K562 (cell line): ENCODE measurements around the gene C6orf47. TPM values are rescaled to one million over a fixed set of nuclear protein-coding genes. Genes with fewer than 3 reads are reported as not detected.

Experiments
- ATF7 ChIP-seq: fragments of 450-650 bp; IDR thresholded peaks from 2 replicates; pipeline ENCODE4 v1.7.1; 2014; ENCODE audit warnings: mild to moderate bottlenecking, moderate library complexity
- BCOR ChIP-seq: fragments of 450-650 bp; IDR thresholded peaks from 2 replicates; pipeline ENCODE4 v1.6.1; 2016
- CCAR2 ChIP-seq: fragments of 200-400 bp; formaldehyde crosslinking; IDR thresholded peaks from 2 replicates; pipeline ENCODE4 v1.6.1; 2017; ENCODE audit warnings: mild to moderate bottlenecking, low read depth, low read length
- ELF2 ChIP-seq: fragments of 250-450 bp; sonication (Bioruptor Pico); IDR thresholded peaks from 2 replicates; pipeline ENCODE4 v1.5.0; 2021; ENCODE audit warnings: mild to moderate bottlenecking
- ETV1 ChIP-seq: fragments of 450-650 bp; conservative IDR thresholded peaks from 2 replicates; pipeline ENCODE4 v1.6.1; 2016; ENCODE audit warnings: missing genetic modification characterization, control low read depth, low read depth, missing compliant biosample characterization
- FOXJ2 ChIP-seq: fragments of 200-800 bp; sonication (Bioruptor generic); IDR thresholded peaks from 2 replicates; pipeline ENCODE4 v1.6.1; 2016; ENCODE audit warnings: missing genetic modification characterization, missing compliant biosample characterization
- GTF2B ChIP-seq: IDR thresholded peaks from 2 replicates; pipeline ENCODE4 v1.6.1; 2011; ENCODE audit not compliant: insufficient read length; ENCODE audit errors: extremely low read depth
- KDM5B ChIP-seq: fragments of 200-600 bp; sonication (generic); IDR thresholded peaks from 2 replicates; pipeline ENCODE4 v1.6.1; 2012; ENCODE audit warnings: low read depth, mild to moderate bottlenecking, moderate library complexity, low read length, control low read depth, inconsistent platforms; ENCODE audit not compliant: insufficient replicate concordance
- KLF16 ChIP-seq: IDR thresholded peaks from 2 replicates; pipeline ENCODE4 v1.6.1; 2016; ENCODE audit warnings: antibody characterized with exemption
- MEIS2 ChIP-seq: fragments of 450-650 bp; IDR thresholded peaks from 2 replicates; pipeline ENCODE4 v1.6.1; 2014; ENCODE audit warnings: mild to moderate bottlenecking; ENCODE audit not compliant: partially characterized antibody
- NELFE ChIP-seq: IDR thresholded peaks from 2 replicates; pipeline ENCODE4 v1.6.1; 2011; ENCODE audit warnings: mild to moderate bottlenecking; ENCODE audit not compliant: insufficient read depth, insufficient read length
- NKRF ChIP-seq: fragments of 450-650 bp; IDR thresholded peaks from 2 replicates; pipeline ENCODE4 v1.6.1; 2016; ENCODE audit warnings: borderline replicate concordance
- NR1H2 ChIP-seq: sonication (generic); formaldehyde crosslinking; IDR thresholded peaks from 2 replicates; pipeline ENCODE4 v1.4.0; 2020; ENCODE audit warnings: mild to moderate bottlenecking, missing genetic modification reagents
- POLR2H ChIP-seq: IDR thresholded peaks from 2 replicates; pipeline ENCODE4 v1.6.1; 2016; ENCODE audit warnings: missing genetic modification characterization, low read depth, mild to moderate bottlenecking, control low read depth, missing compliant biosample characterization, moderate library complexity
- POLR3G ChIP-seq: IDR thresholded peaks from 2 replicates; pipeline ENCODE4 v1.6.1; 2011; ENCODE audit not compliant: insufficient read length, insufficient replicate concordance; ENCODE audit errors: extremely low read depth
- RBFOX2 ChIP-seq: fragments of 200-400 bp; formaldehyde crosslinking; IDR thresholded peaks from 2 replicates; pipeline ENCODE4 v1.6.1; 2017; ENCODE audit warnings: low read depth, mild to moderate bottlenecking, low read length, moderate library complexity
- SMAD3 ChIP-seq: fragments of 450-650 bp; formaldehyde crosslinking; conservative IDR thresholded peaks from 2 replicates; pipeline ENCODE4 v1.4.0; 2020; ENCODE audit warnings: mild to moderate bottlenecking
- SMARCA4 ChIP-seq: fragments of 450-650 bp; IDR thresholded peaks from 2 replicates; pipeline ENCODE4 v1.6.1; 2016
- SMARCE1 ChIP-seq: fragments of 450-650 bp; IDR thresholded peaks from 2 replicates; pipeline ENCODE4 v1.7.1; 2016; ENCODE audit warnings: mild to moderate bottlenecking
- SP2 ChIP-seq: IDR thresholded peaks from 2 replicates; pipeline ENCODE4 v1.6.1; 2011; ENCODE audit warnings: mild to moderate bottlenecking, low read depth, low read length, moderate library complexity; ENCODE audit not compliant: poor library complexity, severe bottlenecking; ENCODE audit errors: extremely low read depth
- TAF7 ChIP-seq: fragments of 450-650 bp; IDR thresholded peaks from 2 replicates; pipeline ENCODE4 v1.6.1; 2016; ENCODE audit warnings: missing genetic modification characterization, missing compliant biosample characterization
- THRAP3 ChIP-seq: fragments of 450-650 bp; IDR thresholded peaks from 2 replicates; pipeline ENCODE4 v1.6.1; 2016; ENCODE audit warnings: mild to moderate bottlenecking, inconsistent platforms, borderline replicate concordance
- TRIM24 ChIP-seq, 2 experiments: fragments of 450-650 bp; IDR thresholded peaks; 2 replicates each; pipeline ENCODE4 v1.6.1; 2016
- YBX1 ChIP-seq: fragments of 450-650 bp; IDR thresholded peaks from 2 replicates; pipeline ENCODE4 v1.7.1; 2016; ENCODE audit warnings: mild to moderate bottlenecking
- ZFPM2 ChIP-seq: fragments of 250-450 bp; sonication (Bioruptor Pico); IDR thresholded peaks from 2 replicates; pipeline ENCODE4 v1.5.1; 2022; ENCODE audit warnings: mild to moderate bottlenecking
- ZNF143 ChIP-seq: sonication (generic); formaldehyde crosslinking; IDR thresholded peaks from 2 replicates; pipeline ENCODE4 v1.9.0; 2022; ENCODE audit warnings: mild to moderate bottlenecking, missing genetic modification reagents
- ZNF408 ChIP-seq: fragments of 250-450 bp; sonication (Bioruptor Pico); IDR thresholded peaks from 2 replicates; pipeline ENCODE4 v1.4.0; 2020; ENCODE audit warnings: low read depth, mild to moderate bottlenecking, moderate library complexity
- ZNF41 ChIP-seq: fragments of 250-450 bp; sonication (Bioruptor Pico); conservative IDR thresholded peaks from 2 replicates; pipeline ENCODE4 v1.4.0; 2020; ENCODE audit warnings: mild to moderate bottlenecking
- ZNF830 ChIP-seq: fragments of 250-450 bp; sonication (Bioruptor Pico); IDR thresholded peaks from 2 replicates; pipeline ENCODE4 v1.5.0; 2021; ENCODE audit warnings: mild to moderate bottlenecking
- ZSCAN32 ChIP-seq: fragments of 450-650 bp; formaldehyde crosslinking; IDR thresholded peaks from 2 replicates; pipeline ENCODE4 v1.4.0; 2020; ENCODE audit warnings: mild to moderate bottlenecking, moderate library complexity
- polyA plus RNA-seq, 8 experiments: library from polyadenylated mRNA; depleted of rRNA in 4 of 8; stranded (reverse) in 5 of 8; unstranded in 3 of 8; fragments of >200 nt; fragmentation: Nextera tagmentation in 2 of 8; fragmentation: Illumina TruSeq in 1 of 8; extraction: Ambion mirVana in 2 of 8; extraction: Trizol in 1 of 8; gene quantifications; 2 replicates each; pipeline versions ENCODE4 v1.2.1 to v1.2.3, GENCODE V29; 2011 to 2014; ENCODE audit warnings: inconsistent platforms in 1 of 8, missing spikeins in 1 of 8
- total RNA-seq, 7 experiments: library from RNA; depleted of rRNA in 6 of 7; stranded (reverse); fragments of >200 nt in 6 of 7; fragmentation: Illumina TruSeq in 2 of 7; extraction: Trizol in 2 of 7; gene quantifications; 2 replicates each; pipeline versions ENCODE4 v1.2.1 to v1.2.3, GENCODE V29; 2011 to 2021; ENCODE audit warnings: low replicate concordance in 1 of 7

C6orf47 gene
- total and polyA plus RNA-seq, 9 of the 15 experiments (the other 6 are each of a cell fraction or from before 2014, with no cell fraction given), result 0.14 to 43.8 (median 27.0) TPM

- TF ChIP-seq FOXJ2 (tag) (peak; percentile 95), ZNF143 (no peak; the same call in 1 of the 2 replicates), ATF7 (peak; percentile 87), TRIM24 (IDR thresholded peaks at IDR 0.05) (peak; percentile 9 to 20; a peak in 2 of 4 replicates), ETV1 (tag) (peak; percentile 70), NELFE (no peak), ZSCAN32 (CRISPR knock-in tag) (no peak; the same call in 1 of the 2 replicates), NKRF (peak; percentile 39; the same call in 1 of the 2 replicates), ZNF830 (CRISPR knock-in tag) (peak; percentile 46; the same call in 1 of the 2 replicates), POLR3G (no peak), ZNF408 (no peak), MEIS2 (peak; percentile 91), ZNF41 (CRISPR knock-in tag) (0 out of 2 replicates have a peak, but pooled peaks have one; percentile 47), TAF7 (tag) (peak; percentile 45; the same call in 1 of the 2 replicates), SP2 (no peak), ELF2 (CRISPR knock-in tag) (no peak; the same call in 1 of the 2 replicates), POLR2H (no peak), ZFPM2 (CRISPR knock-in tag) (0 out of 2 replicates have a peak, but pooled peaks have one; percentile 4), SMARCA4 (no peak; the same call in 1 of the 2 replicates), SMARCE1 (no peak), THRAP3 (no peak), NR1H2 (CRISPR knock-in tag) (peak; percentile 46), BCOR (no peak), KLF16 (no peak), KDM5B (peak; percentile 86), YBX1 (no peak), CCAR2 (0 out of 2 replicates have a peak, but pooled peaks have one; percentile 53), RBFOX2 (peak; percentile 85; the same call in 1 of the 2 replicates), GTF2B (no peak), SMAD3 (peak; percentile 89)
Observed at GRCh38 chr6:31664790-31665500, 4.4 kb upstream of the C6orf47 start, which contains the start of gene GPANK1 (continued).
